Skeletal muscle satellite cell (primary cell): ENCODE measurements around the gene USP13. TPM values are rescaled to one million over a fixed set of nuclear protein-coding genes. Genes with fewer than 3 reads are reported as not detected.

ENCODE experiments used
- H3K27me3 ChIP-seq: 2 replicates; pipeline ENCODE4 v1.7.0; 2013; ENCODE audit warnings: low read length; ENCODE audit not compliant: control insufficient read depth, insufficient read depth
- H3K36me3 ChIP-seq: 2 replicates; pipeline ENCODE4 v1.7.0; 2013; ENCODE audit warnings: mild to moderate bottlenecking, control low read depth, low read length; ENCODE audit not compliant: insufficient read depth
- H3K4me1 ChIP-seq: 2 replicates; pipeline ENCODE4 v1.7.0; 2013; ENCODE audit warnings: low read length; ENCODE audit not compliant: control insufficient read depth, insufficient read depth
- H3K4me2 ChIP-seq: 2 replicates; pipeline ENCODE4 v1.7.0; 2013; ENCODE audit warnings: mild to moderate bottlenecking, low read length
- H3K4me3 ChIP-seq: 2 replicates; pipeline ENCODE4 v1.7.0; 2013; ENCODE audit warnings: low read length
- H3K9ac ChIP-seq: 2 replicates; pipeline ENCODE4 v1.7.0; 2013; ENCODE audit warnings: mild to moderate bottlenecking, low read depth, low read length, moderate library complexity
- H3K9me3 ChIP-seq: replicated peaks from 2 replicates; pipeline ENCODE4 v1.7.0; 2013; ENCODE audit warnings: mild to moderate bottlenecking, control low read depth, low read length
- total RNA-seq: library from RNA; depleted of rRNA; stranded (reverse); fragments of >200 nt; gene quantifications from 2 replicates; pipeline ENCODE4 v1.2.3, GENCODE V29; 2012; rRNA removed

USP13 gene
- 10.4 and 14.0 TPM in 2 replicates for total RNA-seq

GRCh38 chr3:179652447-179653095, at the start of gene USP13:
TSS of gene USP13 (plus strand) at chr3:179653040. CDS start at chr3:179653226, 186 bp downstream.
- Histone ChIP-seq H3K9me3 (no peaks in the 10 kb centered on the region), H3K9ac (peak within 1 kb of the TSS; percentile 95), H3K4me3 (peak within 1 kb of the TSS; percentile 99), H3K27me3 (no peaks in the 10 kb centered on the region), H3K4me1 (peaks cover 5% of the 10 kb centered on the region), H3K4me2 (peak within 1 kb of the TSS; percentile 93), H3K36me3 (no peaks in the 10 kb centered on the region)

GRCh38 chr3:179603321-179603720, 49.5 kb upstream of the USP13 start:
- peak overlapping the region; percentile 86 for H3K4me3 ChIP-seq
- peak overlapping the region; percentile 73 for H3K4me2 ChIP-seq
- H3K9ac ChIP-seq: peak overlapping the region; percentile 95
- H3K9me3 ChIP-seq: no peaks in the 10 kb centered on the region
- no peaks in the 10 kb centered on the region for H3K27me3 ChIP-seq
- peaks cover 36% of the 10 kb centered on the region for H3K36me3 ChIP-seq
- H3K4me1 ChIP-seq: peaks cover 7% of the 10 kb centered on the region

GRCh38 chr3:179603831-179604230, 49.0 kb upstream of the USP13 start:
- peak overlapping the region; percentile 95 for H3K9ac ChIP-seq
- no peaks in the 10 kb centered on the region for H3K27me3 ChIP-seq
- peaks cover 30% of the 10 kb centered on the region for H3K36me3 ChIP-seq
- peak overlapping the region; percentile 86 for H3K4me3 ChIP-seq
- no peaks in the 10 kb centered on the region for H3K9me3 ChIP-seq
- peak overlapping the region; percentile 73 for H3K4me2 ChIP-seq
- H3K4me1 ChIP-seq: peaks cover 7% of the 10 kb centered on the region

- Histone ChIP-seq H3K27me3 (no peaks in the 10 kb centered on the region), H3K36me3 (peaks cover 24% of the 10 kb centered on the region), H3K9me3 (no peaks in the 10 kb centered on the region), H3K4me1 (peaks cover 7% of the 10 kb centered on the region), H3K4me3 (peak within 1 kb of the TSS; percentile 86), H3K4me2 (peak within 1 kb of the TSS; percentile 83), H3K9ac (peak within 1 kb of the TSS; percentile 95)
Measured at GRCh38 chr3:179604321-179605078, 48.3 kb upstream of the USP13 start, which contains the start of the genes MRPL47 and NDUFB5. TSS of gene MRPL47 (minus strand) at chr3:179604638. CDS start at chr3:179604624, 14 bp downstream. TSS of gene NDUFB5 (plus strand) at chr3:179604794. CDS start at chr3:179604816, 22 bp downstream.

- Histone ChIP-seq H3K9ac (no peak overlapping the region), H3K4me1 (peaks cover 7% of the 10 kb centered on the region), H3K4me3 (no peak overlapping the region), H3K36me3 (peaks cover 8% of the 10 kb centered on the region), H3K4me2 (no peak overlapping the region), H3K9me3 (no peaks in the 10 kb centered on the region), H3K27me3 (no peaks in the 10 kb centered on the region)
Measured at GRCh38 chr3:179606534-179607085, 46.2 kb upstream of the USP13 start.

GRCh38 chr3:179608931-179609720, 43.7 kb upstream of the USP13 start:
- Histone ChIP-seq H3K4me3 (no peak overlapping the region), H3K27me3 (no peaks in the 10 kb centered on the region), H3K4me2 (no peak overlapping the region), H3K4me1 (peaks cover 8% of the 10 kb centered on the region), H3K9me3 (no peaks in the 10 kb centered on the region), H3K36me3 (peaks cover 7% of the 10 kb centered on the region), H3K9ac (no peak overlapping the region)

- Histone ChIP-seq H3K36me3 (peaks cover 7% of the 10 kb centered on the region), H3K4me2 (no peak overlapping the region), H3K27me3 (no peaks in the 10 kb centered on the region), H3K4me3 (no peak overlapping the region), H3K9me3 (no peaks in the 10 kb centered on the region), H3K9ac (no peak overlapping the region), H3K4me1 (peaks cover 10% of the 10 kb centered on the region)
Measured at GRCh38 chr3:179610066-179610465, 42.8 kb upstream of the USP13 start.

- H3K9me3 ChIP-seq: no peaks in the 10 kb centered on the region
- peaks cover 15% of the 10 kb centered on the region for H3K36me3 ChIP-seq
- no peak overlapping the region for H3K4me3 ChIP-seq
- H3K4me2 ChIP-seq: peak overlapping the region; percentile 20
- H3K4me1 ChIP-seq: peaks cover 10% of the 10 kb centered on the region
- H3K9ac ChIP-seq: peak overlapping the region; percentile 29
- H3K27me3 ChIP-seq: no peaks in the 10 kb centered on the region
Measured at GRCh38 chr3:179613807-179614206, 39.0 kb upstream of the USP13 start.

GRCh38 chr3:179615458-179616173, 37.2 kb upstream of the USP13 start:
- Histone ChIP-seq H3K4me1 (peaks cover 10% of the 10 kb centered on the region), H3K9me3 (no peaks in the 10 kb centered on the region), H3K27me3 (no peaks in the 10 kb centered on the region), H3K4me2 (no peak overlapping the region), H3K4me3 (no peak overlapping the region), H3K36me3 (peaks cover 18% of the 10 kb centered on the region), H3K9ac (no peak overlapping the region)

- H3K9ac ChIP-seq: no peak overlapping the region
- H3K27me3 ChIP-seq: no peaks in the 10 kb centered on the region
- H3K4me2 ChIP-seq: no peak overlapping the region
- H3K4me3 ChIP-seq: no peak overlapping the region
- peaks cover 6% of the 10 kb centered on the region for H3K4me1 ChIP-seq
- peaks cover 43% of the 10 kb centered on the region for H3K36me3 ChIP-seq
- no peaks in the 10 kb centered on the region for H3K9me3 ChIP-seq
Measured at GRCh38 chr3:179622023-179622422, 30.8 kb upstream of the USP13 start.
